ENCODE data around the gene LASP1. TPM values are rescaled to one million over a fixed set of nuclear protein-coding genes. Genes with fewer than 3 reads are reported as not detected.
A peak's percentile ranks its signal among the peaks of the same experiment; 100 is the strongest.
"Not testable (repeated sequence)": the region's sequence is repeated elsewhere in the genome, so short reads cannot be mapped to it uniquely, and the experiment has no call there.

Gene LASP1
- total and polyA plus RNA-seq, 4 donors = 65.5 to 140 (median 82.0) TPM

DNA sequence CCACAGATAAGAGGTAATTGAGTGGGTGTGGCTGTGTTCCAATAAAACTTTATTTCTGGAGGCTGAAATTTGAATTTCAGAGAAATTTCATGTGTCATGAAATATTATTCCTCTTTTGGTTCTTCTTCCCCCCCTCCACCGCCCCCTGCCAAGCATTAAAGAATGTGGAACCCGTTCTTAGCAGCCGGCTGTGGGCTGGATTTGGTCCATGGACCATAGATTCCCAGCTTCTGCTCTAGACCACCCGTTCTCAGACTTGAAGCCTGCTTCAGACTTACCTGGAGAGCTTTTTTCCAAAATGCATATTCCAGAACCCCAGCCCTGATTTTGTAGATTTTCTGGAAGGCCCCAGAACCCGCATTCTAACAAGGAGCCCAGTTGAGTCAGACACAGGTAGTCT is 40.5 kb downstream of the LASP1 start:
- H3K27me3 ChIP-seq (ENCODE audit: control insufficient read depth in 3 of 3, insufficient read depth in 3 of 3, low read length in 2 of 3) = no peaks in the 10 kb centered on the region

DNA sequence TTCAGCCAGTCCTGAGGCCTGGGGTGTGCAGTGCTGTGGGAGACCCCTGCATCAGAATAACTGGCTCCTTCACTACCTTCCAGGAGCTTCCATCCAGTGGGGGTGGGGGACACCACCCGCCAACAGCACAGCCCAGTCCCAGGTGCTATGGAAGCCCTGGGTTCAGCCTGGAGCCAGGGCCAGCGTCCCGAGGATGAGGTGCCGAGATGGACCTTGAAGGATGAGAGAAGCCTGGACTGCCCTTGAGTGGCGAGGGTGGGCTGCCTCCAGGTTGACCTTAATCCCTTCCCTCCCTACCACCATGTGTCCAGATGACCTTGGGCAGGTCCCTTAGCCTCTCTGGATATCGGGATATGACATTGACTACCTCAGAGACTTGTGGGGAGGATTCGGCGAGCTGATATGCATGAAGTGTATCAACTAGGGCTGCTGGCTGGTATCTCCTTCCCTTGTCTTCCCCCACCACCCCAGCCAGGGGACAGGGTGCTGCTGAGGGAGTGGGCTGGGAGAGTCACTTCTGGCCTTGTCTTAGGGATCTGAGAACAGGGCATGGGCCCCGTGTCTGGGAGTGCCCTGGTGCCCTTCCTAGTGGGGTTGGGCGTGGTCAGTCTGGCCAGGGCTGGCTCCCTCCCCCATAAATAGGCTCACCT is 41.3 kb downstream of the LASP1 start:
- Histone ChIP-seq H3K27me3 (ENCODE audit: control insufficient read depth in 3 of 3, insufficient read depth in 3 of 3, low read length in 2 of 3) (no peaks in the 10 kb centered on the region), H3K4me1 (ENCODE audit: control insufficient read depth in 5 of 5, insufficient read depth in 5 of 5, low read length in 5 of 5) (peaks cover 0 to 52% (median 6%) of the 10 kb centered on the region in 5 donors), H3K27ac (ENCODE audit: low read depth in 1 of 2, low read length in 1 of 2) (peak overlapping the region in 1 of 2 donors; percentile 3), H3K9ac (ENCODE audit: insufficient read depth in 1 of 2, low read length in 2 of 2) (no peak overlapping the region), H3K9me3 (ENCODE audit: control insufficient read depth in 4 of 4, insufficient read depth in 3 of 4, low read length in 3 of 4) (no peaks in the 10 kb centered on the region), H3K36me3 (ENCODE audit: control insufficient read depth in 4 of 4, insufficient read depth in 4 of 4, low read length in 4 of 4) (peaks cover 0 to 38% (median 20%) of the 10 kb centered on the region in 4 donors), H3K4me3 (no peak overlapping the region)
- DNase-seq = no peak
- no peak for TF ChIP-seq CTCF (IDR thresholded peaks at IDR 0.05; ENCODE audit: control extremely low read depth, extremely low read depth)
- WGBS, 2 donors = 86 to 91% methylated on average over 10 of the region's 10 CpGs
- ATAC-seq (ENCODE audit: insufficient read depth, low FRiP score) = no peak

More for the DNA sequence above, 40.5 kb downstream of the LASP1 start:
- H3K36me3 ChIP-seq (ENCODE audit: control insufficient read depth in 4 of 4, insufficient read depth in 4 of 4, low read length in 4 of 4) = peaks cover 0 to 30% (median 19%) of the 10 kb centered on the region in 4 donors
- no peak overlapping the region for H3K9ac ChIP-seq (ENCODE audit: insufficient read depth in 1 of 2, low read length in 2 of 2)
- WGBS, 2 donors = 88 to 92% methylated on average over 5 of the region's 5 CpGs
- TF ChIP-seq CTCF (IDR thresholded peaks at IDR 0.05; ENCODE audit: control extremely low read depth, extremely low read depth) = no peak
- no peak overlapping the region for H3K4me3 ChIP-seq
- no peaks in the 10 kb centered on the region for H3K9me3 ChIP-seq (ENCODE audit: control insufficient read depth in 4 of 4, insufficient read depth in 3 of 4, low read length in 3 of 4)
- DNase-seq (no peak), ATAC-seq (ENCODE audit: insufficient read depth, low FRiP score) (no peak)
- H3K4me1 ChIP-seq (ENCODE audit: control insufficient read depth in 5 of 5, insufficient read depth in 5 of 5, low read length in 5 of 5) = peaks cover 0 to 53% (median 6%) of the 10 kb centered on the region in 5 donors
- no peak overlapping the region for H3K27ac ChIP-seq (ENCODE audit: low read depth in 1 of 2, low read length in 1 of 2)

- peaks cover 0 to 51% (median 6%) of the 10 kb centered on the region in 5 donors for H3K4me1 ChIP-seq (ENCODE audit: control insufficient read depth in 5 of 5, insufficient read depth in 5 of 5, low read length in 5 of 5)
- H3K9ac ChIP-seq (ENCODE audit: insufficient read depth in 1 of 2, low read length in 2 of 2); H3K27me3 ChIP-seq (ENCODE audit: control insufficient read depth in 3 of 3, insufficient read depth in 3 of 3, low read length in 2 of 3); DNase-seq; H3K4me3 ChIP-seq; H3K9me3 ChIP-seq (ENCODE audit: control insufficient read depth in 4 of 4, insufficient read depth in 3 of 4, low read length in 3 of 4); ATAC-seq (ENCODE audit: insufficient read depth, low FRiP score): not testable (repeated sequence)
- WGBS, 2 donors = 96 to 97% methylated on average over 8 of the region's 8 CpGs
- H3K27ac ChIP-seq (ENCODE audit: low read depth in 1 of 2, low read length in 1 of 2) = peak overlapping the region in 1 of 2 donors; percentile 80
- H3K36me3 ChIP-seq (ENCODE audit: control insufficient read depth in 4 of 4, insufficient read depth in 4 of 4, low read length in 4 of 4) = peaks cover 0 to 38% (median 20%) of the 10 kb centered on the region in 4 donors
Observed at GRCh38 chr17:38911731-38912081, 41.8 kb downstream of the LASP1 start.

- H3K4me1 ChIP-seq (ENCODE audit: control insufficient read depth in 5 of 5, insufficient read depth in 5 of 5, low read length in 5 of 5) = peaks cover 0 to 46% (median 6%) of the 10 kb centered on the region in 5 donors
Observed at GRCh38 chr17:38912221-38912813, 42.5 kb downstream of the LASP1 start.

More at GRCh38 chr17:38912221-38912813, 42.5 kb downstream of the LASP1 start:
- H3K9ac ChIP-seq (ENCODE audit: insufficient read depth in 1 of 2, low read length in 2 of 2) = no peak overlapping the region
- H3K27me3 ChIP-seq (ENCODE audit: control insufficient read depth in 3 of 3, insufficient read depth in 3 of 3, low read length in 2 of 3) = no peaks in the 10 kb centered on the region
- no peaks in the 10 kb centered on the region for H3K9me3 ChIP-seq (ENCODE audit: control insufficient read depth in 4 of 4, insufficient read depth in 3 of 4, low read length in 3 of 4)
- ATAC-seq (ENCODE audit: insufficient read depth, low FRiP score) (no peak), DNase-seq (peak; percentile 42 to 62 (median 59))
- 71 to 81% methylated on average over 13 of the region's 13 CpGs for WGBS, 2 donors
- peak overlapping the region in 1 of 2 donors; percentile 80 for H3K27ac ChIP-seq (ENCODE audit: low read depth in 1 of 2, low read length in 1 of 2)
- no peak for TF ChIP-seq CTCF (IDR thresholded peaks at IDR 0.05; ENCODE audit: control extremely low read depth, extremely low read depth)
- no peak overlapping the region for H3K4me3 ChIP-seq
- H3K36me3 ChIP-seq (ENCODE audit: control insufficient read depth in 4 of 4, insufficient read depth in 4 of 4, low read length in 4 of 4) = peaks cover 0 to 41% (median 23%) of the 10 kb centered on the region in 4 donors

Measured in lung (tissue), 12 donors.